Measurements from ENCODE around the gene MAPKBP1.

MAPKBP1 gene

DNA sequence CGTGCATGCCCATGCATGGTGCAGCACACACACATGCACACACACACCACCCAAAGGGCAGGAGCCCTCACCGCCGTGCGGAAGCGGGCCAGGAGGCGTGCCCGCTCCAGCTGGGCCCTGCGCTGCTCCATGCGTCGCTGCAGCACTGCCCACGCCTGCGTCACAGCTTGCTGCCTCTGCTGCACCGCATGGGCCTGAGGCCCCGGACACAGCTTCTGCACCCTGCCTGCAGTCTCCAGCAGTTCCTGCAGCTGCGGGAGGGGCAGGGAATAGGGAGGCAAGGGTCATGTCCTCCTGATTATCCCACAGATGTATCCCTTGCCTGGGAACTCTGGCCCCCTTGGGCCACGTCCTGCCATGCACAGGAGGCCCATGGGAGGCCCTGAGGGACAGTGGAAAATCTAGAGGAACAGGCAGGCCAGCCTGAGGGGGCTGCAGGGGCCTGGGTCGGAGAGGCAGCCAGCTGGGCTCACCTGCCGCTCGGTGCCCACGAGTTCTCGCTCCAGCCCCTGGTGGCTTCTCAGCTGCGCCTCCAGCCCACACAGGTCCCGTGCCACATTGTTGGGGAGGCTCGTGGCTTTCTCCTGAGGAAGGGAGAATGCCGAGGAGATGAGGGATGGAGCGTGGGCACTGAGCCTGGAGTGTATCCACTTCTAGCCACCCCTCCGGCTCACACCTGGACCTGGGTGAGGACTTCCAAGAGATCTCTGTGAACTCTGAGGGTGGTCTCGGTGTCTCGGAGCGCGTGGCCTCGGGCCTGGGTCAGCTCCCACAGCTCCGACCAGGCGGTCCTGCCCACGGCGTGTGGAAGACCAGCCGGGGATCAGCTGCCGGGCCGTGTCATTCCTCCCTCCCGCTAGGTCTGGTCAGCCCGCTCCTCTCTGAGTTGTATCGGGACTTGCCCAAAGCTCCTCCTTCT is 95.7 kb downstream of the MAPKBP1 start:
- no peak for DNase-seq

DNA sequence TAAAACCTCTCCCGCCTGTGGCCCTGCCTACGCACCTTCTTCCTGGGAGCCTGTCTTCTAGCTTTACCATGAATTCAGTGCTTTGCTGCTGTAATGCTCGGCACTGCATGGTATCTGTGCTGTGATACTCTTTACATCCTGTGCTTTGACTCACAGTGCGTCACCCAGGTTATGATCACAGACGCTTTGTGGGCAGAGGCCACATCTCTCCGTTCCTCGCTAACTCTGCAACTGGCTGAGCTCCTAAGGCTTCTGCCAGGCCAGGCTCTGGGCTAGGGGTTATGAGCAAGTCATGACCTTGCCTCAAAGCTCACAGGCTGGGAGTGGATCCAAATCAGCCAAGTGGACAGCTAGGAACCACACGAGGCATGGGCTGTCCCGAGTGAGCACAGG is 96.4 kb downstream of the MAPKBP1 start:
- no peak for DNase-seq

DNA sequence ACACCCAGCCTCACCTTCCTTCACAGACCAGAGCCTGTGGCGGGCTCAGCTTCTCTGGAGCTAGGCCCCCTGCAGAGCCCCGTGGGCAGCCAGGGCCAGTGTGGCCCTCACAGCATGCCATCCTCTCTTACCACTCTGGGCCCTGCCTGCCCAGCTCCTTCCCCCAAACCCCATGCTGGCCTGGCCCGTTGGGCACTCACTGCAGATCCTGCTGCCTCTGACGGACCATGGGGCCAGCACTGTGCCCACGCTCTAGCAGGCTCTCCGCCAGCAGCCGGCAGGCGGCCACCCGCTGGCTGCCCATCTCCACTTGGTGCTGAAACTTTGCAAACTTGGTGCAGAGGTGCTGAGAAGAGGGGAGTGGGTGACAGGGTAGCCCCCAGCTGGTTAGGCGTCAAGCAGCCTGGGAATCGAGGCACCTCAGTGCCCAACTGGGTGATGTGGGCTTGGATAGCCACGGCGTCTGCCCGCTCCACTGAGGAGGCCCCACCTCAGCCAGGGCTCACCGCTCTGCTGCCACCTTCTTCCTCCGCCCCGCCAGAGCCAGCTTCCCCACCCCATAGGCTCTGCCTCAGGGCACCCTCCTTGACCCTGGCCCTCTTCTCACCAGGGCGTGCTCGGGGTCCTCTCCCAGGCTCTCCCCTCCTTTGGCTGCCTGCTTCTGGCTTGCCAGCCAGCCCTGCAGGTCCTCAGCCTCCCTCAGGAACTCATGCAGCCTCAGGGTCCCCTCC is 97.1 kb downstream of the MAPKBP1 start:
- DNase-seq: no peak

DNA sequence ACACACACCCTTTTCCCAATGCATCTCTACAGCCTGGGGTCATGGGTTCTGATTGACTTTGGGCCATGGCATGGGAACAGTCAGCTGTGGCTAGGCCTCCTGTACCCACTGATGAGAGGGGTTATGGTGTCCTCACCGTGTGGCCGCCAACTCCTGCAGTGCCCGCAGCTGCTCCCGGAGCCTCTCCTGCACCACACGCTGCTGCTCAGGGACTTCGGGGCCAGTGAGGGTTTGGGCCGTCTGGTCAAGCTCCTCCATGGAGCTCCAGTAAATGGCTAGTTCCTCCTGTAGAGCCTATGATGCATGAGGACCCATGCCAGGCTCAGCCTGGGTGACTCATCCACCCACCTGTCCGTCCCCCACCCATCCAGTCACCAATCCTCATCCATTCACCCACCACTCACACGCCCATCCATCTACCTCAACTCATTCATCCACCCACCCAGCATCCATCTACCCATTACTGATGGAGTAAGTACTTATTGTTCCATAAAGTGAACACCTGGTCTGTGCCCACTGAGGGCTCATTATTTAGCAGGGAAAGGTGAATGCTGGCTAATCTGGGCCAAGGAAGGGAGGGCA is 98.0 kb downstream of the MAPKBP1 start:
- DNase-seq: no peak

DNA sequence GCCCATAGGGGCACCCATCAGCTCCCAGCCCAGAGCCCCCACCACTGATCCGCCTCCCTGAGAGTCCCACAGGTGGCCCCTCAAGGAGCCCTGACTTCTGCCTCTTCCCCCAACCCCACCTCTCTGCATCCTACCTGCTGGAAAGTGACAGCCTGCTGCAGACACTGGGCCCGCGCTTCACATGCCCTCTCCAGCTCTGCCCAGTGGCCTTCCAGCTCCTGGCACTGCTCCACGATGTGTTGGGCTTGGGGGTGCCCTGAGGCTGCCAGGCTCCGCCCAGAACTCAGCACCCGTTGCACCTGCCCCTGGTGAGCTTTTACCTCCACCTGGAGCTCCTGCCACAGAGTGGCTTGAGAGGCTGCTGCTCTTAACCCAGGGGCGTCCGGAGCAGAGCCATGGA is 99.4 kb downstream of the MAPKBP1 start:
- no peak for DNase-seq

DNA sequence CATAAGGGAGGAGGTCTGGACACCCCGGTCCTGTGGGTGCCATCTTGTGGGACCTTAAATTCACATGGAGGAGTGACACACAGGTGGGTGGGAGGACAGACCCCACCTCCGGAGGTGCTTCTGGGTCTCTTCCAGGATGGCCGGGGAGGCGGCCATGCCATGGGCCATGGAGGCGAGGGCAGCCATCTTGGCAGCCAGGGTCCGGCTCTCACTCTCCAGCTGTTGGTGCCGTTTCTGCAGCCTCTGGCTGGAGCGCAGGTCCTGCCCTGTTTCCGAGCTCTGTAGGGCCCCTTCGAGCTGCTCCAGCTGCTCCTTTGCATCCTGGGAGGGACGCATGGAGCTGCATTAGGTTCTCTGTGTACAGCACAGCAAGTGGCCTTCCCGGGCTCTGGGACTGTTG is 100.5 kb downstream of the MAPKBP1 start:
- no peak for DNase-seq

DNA sequence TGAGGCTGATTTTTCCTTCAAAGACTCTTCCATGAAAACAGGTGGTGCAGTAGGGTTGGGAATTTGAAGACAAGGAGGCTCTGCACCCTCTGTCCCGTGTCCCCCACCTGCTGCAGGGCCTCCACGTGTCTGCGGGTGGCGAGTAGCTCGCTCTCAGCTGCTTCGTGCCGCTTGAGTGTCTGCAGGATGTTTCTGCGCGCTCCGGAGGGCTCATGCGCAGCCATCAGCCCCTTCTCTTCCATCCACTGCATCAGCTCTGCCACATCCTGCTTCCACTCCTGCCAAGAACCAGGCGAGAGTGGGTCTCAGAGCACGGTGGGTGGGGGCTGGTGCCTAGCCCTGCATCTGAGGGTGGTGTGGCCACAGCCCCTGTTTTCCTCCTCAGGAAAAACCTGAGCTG is 101.7 kb downstream of the MAPKBP1 start:
- DNase-seq: no peak

DNA sequence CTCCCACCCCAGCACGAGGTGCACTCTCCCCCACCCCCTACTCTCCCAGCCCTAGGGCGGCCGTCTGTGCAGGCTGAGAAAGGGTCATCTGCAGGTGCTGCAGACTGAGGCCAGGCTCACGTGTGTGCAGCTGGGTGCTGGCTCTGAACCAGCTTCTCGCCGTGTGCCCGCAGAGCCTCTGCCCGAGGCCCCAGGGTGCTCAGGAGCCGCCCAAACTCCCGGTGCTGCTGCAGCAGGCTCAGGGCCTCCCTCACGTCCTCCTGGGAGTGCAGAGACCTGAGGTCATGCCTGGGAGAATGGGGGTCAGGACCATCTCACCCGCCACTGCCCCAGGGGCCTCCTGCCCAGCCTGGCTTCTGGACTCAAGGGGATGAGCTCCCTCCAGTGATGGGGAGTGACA is 102.4 kb downstream of the MAPKBP1 start:
- no peak for DNase-seq
